Epidermal melanocyte (primary cell): Measurements from ENCODE around the gene ANP32A.

Experiments used
- DNase-seq: peaks from one replicate; pipeline ENCODE4 v3.0.0; 2011; ENCODE audit warnings: low spot score; ENCODE audit not compliant: insufficient read length

The ANP32A gene

GRCh38 chr15:68821190-68821840 is 620 bp upstream of the ANP32A start:
- DNase-seq = no peak

- DNase-seq = no peak
Observed at GRCh38 chr15:68819495-68820294, 1.0 kb downstream of the ANP32A start.

- DNase-seq = no peak
Observed at GRCh38 chr15:68818769-68819494, 1.8 kb downstream of the ANP32A start.

- DNase-seq = no peak
Observed at GRCh38 chr15:68818066-68818768, 2.5 kb downstream of the ANP32A start.

GRCh38 chr15:68817304-68818065 is 3.2 kb downstream of the ANP32A start:
- DNase-seq = no peak

GRCh38 chr15:68816795-68817303 is 3.8 kb downstream of the ANP32A start:
- DNase-seq = no peak

GRCh38 chr15:68816158-68816557 is 4.5 kb downstream of the ANP32A start:
- DNase-seq = no peak

- no peak for DNase-seq
Observed at GRCh38 chr15:68815598-68815997, 5.1 kb downstream of the ANP32A start.

GRCh38 chr15:68814596-68814995 is 6.1 kb downstream of the ANP32A start:
- no peak for DNase-seq

GRCh38 chr15:68812597-68813431 is 7.9 kb downstream of the ANP32A start:
- no peak for DNase-seq

- DNase-seq = no peak
Observed at GRCh38 chr15:68812069-68812468, 8.6 kb downstream of the ANP32A start.

- no peak for DNase-seq
Observed at GRCh38 chr15:68809517-68809916, 11.2 kb downstream of the ANP32A start.

- DNase-seq = no peak
Observed at GRCh38 chr15:68808770-68809169, 11.9 kb downstream of the ANP32A start.

GRCh38 chr15:68808091-68808490 is 12.6 kb downstream of the ANP32A start:
- DNase-seq = no peak

- DNase-seq = no peak
Observed at GRCh38 chr15:68807249-68807648, 13.4 kb downstream of the ANP32A start.

GRCh38 chr15:68806220-68807060 is 14.3 kb downstream of the ANP32A start:
- no peak for DNase-seq

GRCh38 chr15:68802373-68802772 is 18.3 kb downstream of the ANP32A start:
- DNase-seq = no peak

- DNase-seq = no peak
Observed at GRCh38 chr15:68801572-68802148, 19.0 kb downstream of the ANP32A start.

- DNase-seq = no peak
Observed at GRCh38 chr15:68800875-68801274, 19.8 kb downstream of the ANP32A start.
